Stimulated activated naive CD4-positive, alpha-beta T cell (primary cell): ENCODE measurements around the gene PRKCE.
A peak's percentile ranks its signal among the peaks of the same experiment; 100 is the strongest.

Experiments
- DNase-seq, 6 experiments: peaks; one replicate each; lab custom pipeline; 2025; lab: John Stamatoyannopoulos, UW

PRKCE gene

GRCh38 chr2:45651415-45652089 lies at the start of gene PRKCE:
TSS of gene PRKCE (plus strand) at chr2:45651675.
- peak in 5 of 6 experiments; percentile 30 to 78 (median 48) for DNase-seq

- DNase-seq, result no peak
Observed at GRCh38 chr2:45602624-45603023, 48.9 kb upstream of the PRKCE start.

- DNase-seq, result no peak
Observed at GRCh38 chr2:45605116-45605515, 46.4 kb upstream of the PRKCE start.

- no peak for DNase-seq
Observed at GRCh38 chr2:45606796-45607195, 44.7 kb upstream of the PRKCE start.

GRCh38 chr2:45607701-45608100 lies 43.8 kb upstream of the PRKCE start:
- DNase-seq, result no peak

- DNase-seq, result peak; percentile 31 to 64 (median 51)
Observed at GRCh38 chr2:45610281-45611019, 41.0 kb upstream of the PRKCE start.

- peak; percentile 62 to 79 (median 66) for DNase-seq
Observed at GRCh38 chr2:45611020-45611859, 40.2 kb upstream of the PRKCE start, which contains the start of gene SRBD1. TSS of gene SRBD1 (minus strand) at chr2:45611267. CDS start at chr2:45605441, 5,826 bp downstream.

- no peak for DNase-seq
Observed at GRCh38 chr2:45612285-45612684, 39.2 kb upstream of the PRKCE start.

GRCh38 chr2:45612731-45613130 lies 38.7 kb upstream of the PRKCE start:
- no peak for DNase-seq

GRCh38 chr2:45614330-45614729 lies 37.1 kb upstream of the PRKCE start:
- no peak for DNase-seq

GRCh38 chr2:45614871-45615415 lies 36.5 kb upstream of the PRKCE start:
- DNase-seq, result no peak

GRCh38 chr2:45616658-45617411 lies 34.6 kb upstream of the PRKCE start:
- DNase-seq, result no peak

GRCh38 chr2:45617496-45617895 lies 34.0 kb upstream of the PRKCE start:
- no peak for DNase-seq

- no peak for DNase-seq
Observed at GRCh38 chr2:45622336-45623075, 29.0 kb upstream of the PRKCE start.

GRCh38 chr2:45623098-45623497 lies 28.4 kb upstream of the PRKCE start:
- no peak for DNase-seq

GRCh38 chr2:45625824-45626223 lies 25.7 kb upstream of the PRKCE start:
- DNase-seq, result no peak

GRCh38 chr2:45626387-45627221 lies 24.9 kb upstream of the PRKCE start:
- DNase-seq, result no peak

GRCh38 chr2:45627911-45628310 lies 23.6 kb upstream of the PRKCE start:
- no peak for DNase-seq

GRCh38 chr2:45629971-45630370 lies 21.5 kb upstream of the PRKCE start:
- DNase-seq, result no peak

GRCh38 chr2:45631319-45631718 lies 20.2 kb upstream of the PRKCE start:
- DNase-seq, result no peak
